NCI-H1105 treated with DMSO at 0.1 percent for 48 hours (cell line): ENCODE measurements around the gene TEX264.
"Not testable (repeated sequence)": the region's sequence is repeated elsewhere in the genome, so short reads cannot be mapped to it uniquely, and the experiment has no call there.

Experiments used
- DNase-seq: peaks from one replicate; lab custom pipeline; 2025; lab: John Stamatoyannopoulos, UW

The TEX264 gene

DNA sequence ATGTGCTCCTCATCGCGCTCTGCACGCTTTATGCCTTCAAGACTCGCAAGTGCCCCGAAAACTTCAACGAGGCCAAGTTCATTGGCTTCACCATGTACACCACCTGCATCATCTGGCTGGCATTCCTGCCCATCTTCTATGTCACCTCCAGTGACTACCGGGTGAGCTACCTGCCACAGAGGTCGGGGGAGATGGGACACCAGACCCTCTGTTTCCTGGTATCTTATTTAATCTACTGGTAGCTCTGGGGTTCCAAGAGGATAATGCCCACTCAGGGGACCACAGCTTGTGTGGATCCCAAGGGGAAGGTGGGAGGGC is 44.9 kb downstream of the TEX264 start:
- DNase-seq = no peak

DNA sequence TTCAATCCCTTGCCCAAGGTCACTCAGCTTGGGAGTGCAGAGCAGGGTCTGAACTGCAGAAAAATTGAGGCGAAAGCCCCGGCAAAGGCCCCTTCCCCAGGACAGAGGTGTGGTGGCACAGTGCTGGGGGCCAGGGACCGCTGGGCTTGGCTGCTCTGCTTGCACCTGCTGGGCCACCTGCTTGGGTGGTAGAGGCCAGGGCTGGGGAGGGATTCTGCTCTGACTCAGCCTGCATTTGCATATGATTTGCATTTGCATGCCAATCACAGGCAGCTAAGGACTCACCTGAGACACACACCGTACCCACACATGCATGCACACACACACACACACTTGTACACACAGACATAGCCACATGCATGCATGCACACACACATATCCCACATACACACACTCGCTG is 45.8 kb downstream of the TEX264 start:
- DNase-seq = no peak

DNA sequence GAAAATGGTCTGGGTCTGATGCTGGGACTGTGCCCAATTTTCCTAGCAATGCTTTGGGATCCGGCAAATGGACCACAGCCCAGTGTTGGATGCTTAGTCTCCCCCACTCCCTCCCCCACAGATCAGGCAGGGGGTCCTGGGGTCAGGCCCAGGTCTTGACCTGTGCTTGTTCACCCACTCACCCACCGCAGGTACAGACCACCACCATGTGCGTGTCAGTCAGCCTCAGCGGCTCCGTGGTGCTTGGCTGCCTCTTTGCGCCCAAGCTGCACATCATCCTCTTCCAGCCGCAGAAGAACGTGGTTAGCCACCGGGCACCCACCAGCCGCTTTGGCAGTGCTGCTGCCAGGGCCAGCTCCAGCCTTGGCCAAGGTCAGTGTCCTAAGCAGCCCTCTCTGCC is 46.4 kb downstream of the TEX264 start:
- no peak for DNase-seq

DNA sequence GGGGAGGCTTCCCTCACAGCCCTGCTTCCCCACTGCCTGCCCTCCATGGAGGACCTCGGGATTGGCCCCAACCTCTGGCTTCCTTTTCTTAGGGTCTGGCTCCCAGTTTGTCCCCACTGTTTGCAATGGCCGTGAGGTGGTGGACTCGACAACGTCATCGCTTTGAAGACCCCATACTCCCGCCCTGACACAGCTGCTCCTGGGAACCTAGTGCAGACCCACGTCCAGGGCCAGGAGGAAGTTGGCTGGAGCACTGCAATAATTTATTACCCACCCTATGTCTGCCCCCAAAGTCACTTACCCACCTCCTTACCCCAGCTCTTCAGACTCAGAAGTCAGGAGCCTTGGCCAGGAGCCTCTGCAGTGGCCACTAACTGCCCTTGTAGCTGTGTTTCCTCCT is 46.9 kb downstream of the TEX264 start:
- DNase-seq = no peak

DNA sequence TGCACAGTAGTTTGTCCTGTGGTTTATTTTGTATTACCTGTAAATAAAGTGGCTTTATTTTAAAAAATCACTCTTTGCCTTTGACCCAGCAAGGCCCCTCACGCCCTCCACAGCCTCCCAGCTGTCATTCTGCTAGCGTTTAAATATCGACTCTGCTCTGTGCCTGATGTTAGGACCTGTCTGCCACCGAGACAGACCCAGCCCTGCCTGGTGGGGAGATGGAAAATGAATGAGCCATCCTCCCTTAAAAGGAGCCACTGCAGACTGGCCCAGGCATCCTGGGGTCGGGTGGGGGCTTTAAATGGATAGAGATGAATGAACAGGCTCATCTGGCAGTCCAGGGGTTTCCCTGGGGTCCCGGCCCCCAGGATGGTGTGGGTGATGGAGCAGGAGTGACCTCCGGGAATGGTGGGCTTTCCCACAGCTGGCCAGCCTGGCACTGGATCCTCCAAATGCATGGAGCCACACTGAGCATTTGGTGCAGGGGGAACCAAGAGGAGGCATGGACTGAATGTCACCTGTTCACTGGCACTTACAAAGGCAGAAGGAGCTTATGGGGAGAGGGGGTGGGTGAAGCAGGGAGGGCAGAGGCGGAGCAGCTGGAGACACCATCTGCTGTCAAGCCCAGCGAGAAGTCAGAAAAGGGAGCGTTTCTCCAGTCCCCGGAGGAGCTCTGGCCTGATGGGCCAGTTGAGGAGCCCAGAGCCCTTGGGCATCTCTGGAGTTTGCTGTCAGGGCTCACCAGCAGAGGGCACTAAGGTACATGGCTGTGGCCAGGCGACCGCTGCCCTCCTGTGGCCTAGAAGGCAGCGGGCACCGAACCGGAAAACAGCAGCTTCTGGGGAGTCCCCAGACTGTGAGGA is 47.7 kb downstream of the TEX264 start:
- peak; percentile 35 for DNase-seq

DNA sequence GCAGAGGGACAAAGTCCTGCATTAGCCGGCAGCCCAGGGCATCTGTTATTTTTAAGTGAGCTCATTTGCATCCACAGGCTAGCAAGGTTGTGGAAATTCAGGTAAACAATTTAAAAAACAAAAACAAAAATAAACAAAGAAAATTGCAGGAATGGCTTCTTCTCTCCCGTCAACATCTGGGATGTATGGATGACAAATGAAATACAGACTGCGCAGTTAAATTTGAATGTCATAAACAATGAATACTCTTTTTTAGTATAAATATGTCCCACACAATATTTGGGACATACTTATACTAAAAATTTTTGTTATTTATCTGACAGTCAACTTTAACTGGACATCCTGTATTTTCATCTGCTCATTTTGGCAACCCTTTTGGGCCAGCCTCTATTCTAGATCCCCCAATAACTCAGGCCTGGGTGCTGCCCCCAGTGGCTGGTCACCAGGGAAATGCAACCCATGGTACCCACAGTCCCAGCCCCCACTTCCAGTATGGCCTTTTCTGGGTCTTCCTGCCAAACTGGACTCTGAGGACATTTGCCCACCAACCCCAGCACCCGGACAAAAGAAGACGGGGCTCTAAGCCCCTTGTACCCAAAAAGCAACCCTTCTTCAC is 48.5 kb downstream of the TEX264 start:
- DNase-seq = no peak

DNA sequence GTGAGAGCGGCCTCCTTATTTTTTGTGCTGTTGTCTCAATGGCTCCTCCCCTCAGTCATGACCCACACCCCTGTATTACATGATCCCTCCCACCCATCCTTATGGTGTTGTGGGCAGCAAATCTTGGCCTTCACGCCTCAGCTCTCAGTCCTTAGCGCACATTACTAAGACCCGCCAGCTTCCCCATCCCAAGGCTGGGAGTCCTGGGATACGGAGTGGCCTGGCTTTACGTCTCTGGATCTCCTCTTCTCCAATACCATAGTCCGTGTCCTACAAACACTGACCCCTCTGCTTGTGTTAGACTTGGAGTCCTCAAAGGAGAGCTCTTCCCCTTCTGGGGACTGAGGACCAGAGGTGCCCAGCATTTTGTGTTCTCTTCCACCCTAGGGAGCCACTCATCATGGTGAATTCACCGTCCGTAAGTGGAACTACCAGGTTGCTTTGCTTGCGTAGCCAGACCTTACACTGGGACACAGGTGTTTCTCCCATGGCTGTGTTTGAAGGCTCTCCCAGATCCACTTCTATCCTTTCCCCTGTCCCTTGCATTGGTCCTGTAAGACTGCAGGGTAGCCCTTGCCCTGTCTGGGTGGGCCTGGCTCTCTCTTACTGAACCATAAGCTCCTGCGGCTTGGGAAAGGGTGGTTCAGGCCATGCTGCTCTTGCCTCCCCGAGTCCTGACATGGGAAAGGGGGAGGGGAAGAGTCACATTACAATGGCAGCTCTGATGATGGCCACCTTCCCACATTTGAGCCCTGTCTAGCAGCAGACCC is 49.4 kb downstream of the TEX264 start:
- DNase-seq = no peak

DNA sequence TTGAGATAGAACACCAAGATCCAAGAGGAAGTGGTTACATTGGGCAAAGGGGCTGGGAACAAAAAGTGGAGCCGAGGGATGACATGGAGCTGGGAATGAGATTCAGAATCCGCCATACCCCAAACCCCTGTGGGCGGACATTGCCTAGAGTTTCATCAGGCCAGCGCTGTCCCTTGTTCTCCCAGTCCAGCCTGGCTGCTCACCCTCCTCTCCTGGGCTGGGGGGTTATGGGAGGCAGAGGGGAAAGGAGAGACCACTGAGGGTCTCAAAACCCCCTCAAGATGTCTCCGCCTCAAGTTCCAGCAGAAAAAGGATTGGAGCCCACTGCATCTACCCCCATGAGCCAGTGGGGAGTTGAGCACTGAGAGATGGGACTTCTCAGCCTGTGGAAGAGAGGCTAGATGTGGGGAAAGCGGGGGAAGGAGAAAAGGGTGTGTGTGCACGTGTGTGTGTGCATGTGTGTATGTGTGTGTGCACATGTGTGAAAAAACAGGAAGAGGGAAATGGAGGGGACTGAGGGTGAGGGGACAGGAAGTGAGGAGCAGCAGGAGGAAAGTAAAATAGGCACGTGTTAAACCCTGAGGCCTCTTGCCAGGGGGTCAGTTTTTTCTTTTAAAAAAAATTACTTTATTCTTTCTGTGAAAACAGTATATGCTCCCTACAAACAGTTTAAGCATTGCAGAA is 50.2 kb downstream of the TEX264 start:
- DNase-seq = no peak

DNA sequence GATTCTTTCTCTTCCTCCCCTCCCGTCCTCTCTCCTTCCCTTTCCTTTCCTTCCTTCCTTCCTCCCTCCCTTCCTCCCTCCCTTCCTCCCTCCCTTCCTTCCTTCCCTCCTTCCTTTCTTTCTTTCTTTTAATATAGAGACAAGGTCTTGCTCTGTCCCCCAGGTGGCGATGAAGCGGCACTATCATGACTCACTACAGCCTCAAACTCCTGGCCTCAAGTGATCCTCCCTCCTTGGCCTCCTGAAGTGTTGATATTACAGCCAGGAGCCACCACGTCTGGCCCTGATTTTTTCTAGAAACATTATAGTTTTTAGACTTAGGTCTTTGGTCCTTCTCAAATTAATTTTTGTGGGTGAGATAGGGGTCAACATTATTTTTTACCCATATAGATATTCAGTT is 51.3 kb downstream of the TEX264 start:
- no peak for DNase-seq

DNA sequence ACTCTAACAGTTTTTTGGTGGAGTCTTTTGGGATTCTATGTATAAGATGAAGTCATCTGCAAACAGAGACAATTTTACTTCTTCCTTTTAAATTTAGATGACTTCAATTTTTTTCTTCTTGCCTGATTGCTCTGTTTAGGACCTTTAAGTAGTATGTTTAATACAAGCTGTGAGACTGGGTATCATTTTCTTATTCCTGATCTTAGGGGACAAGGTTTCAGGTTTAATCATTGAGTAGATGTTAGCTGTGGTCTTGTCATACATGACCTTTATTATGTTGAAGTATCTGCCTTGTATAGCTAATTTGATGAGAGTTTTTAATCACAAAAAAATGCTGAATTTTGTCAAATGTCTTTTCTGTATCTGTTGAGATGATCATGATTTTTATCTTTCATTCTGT is 56.4 kb downstream of the TEX264 start:
- DNase-seq = no peak

DNA sequence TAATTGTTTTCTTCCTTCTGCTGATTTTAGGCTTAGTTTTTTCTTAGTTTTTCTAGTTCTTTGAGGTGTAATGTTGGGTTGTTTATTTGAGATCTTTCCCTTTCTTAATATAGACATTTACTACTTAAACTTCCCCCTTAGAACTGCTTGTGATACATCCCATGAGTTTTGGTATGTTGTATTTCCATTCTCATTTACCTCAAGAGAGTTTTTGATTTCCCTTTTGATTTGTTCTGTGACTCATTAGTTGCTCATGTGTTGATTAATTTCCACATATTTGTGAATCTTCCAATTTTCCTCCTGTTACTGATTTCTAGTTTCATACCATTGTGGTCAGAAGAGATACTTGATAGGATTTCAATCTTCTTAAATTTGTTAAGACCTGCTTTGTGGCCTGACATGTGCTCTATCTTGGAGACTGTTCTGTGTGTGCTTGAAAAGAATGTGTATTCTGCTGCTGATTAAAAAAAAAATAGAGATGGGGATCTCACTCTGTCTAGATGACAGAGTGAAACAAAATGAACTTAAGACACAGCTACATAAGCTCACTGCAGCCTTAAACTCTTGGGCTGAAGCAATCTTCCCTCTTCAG is 58.1 kb downstream of the TEX264 start:
- DNase-seq = no peak

DNA sequence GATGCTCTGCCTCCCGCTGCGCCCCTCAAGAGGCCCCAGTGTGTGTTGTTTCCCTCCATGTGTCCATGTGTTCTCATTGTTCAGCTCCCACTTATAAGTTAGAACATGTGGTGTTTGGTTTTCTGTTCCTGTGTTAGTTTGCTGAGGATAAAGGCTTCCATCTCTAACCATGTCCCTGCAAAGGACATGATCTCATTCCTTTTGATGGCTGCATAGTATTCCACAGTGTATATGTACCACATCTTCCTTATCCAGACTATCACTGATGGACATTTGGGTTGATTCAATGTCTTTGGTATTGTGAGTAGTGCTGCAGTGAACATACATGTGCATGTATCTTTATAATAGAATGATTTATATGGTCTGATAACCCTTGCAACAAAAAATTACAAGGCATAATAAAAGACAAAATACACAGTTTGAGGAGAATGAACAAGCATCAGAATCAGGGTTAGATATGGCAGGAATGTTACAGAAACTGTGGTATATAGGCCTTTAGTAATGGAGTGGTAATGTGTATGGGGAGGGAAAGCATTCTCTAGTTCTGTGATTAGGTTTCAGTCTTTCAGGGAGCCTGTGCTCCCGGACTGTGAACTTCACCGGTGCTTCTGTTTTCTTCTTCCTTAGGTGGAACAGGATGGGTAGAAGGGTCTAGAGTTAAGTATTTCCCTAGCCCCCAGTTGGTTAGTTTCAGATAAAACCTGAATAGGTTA is 63.0 kb downstream of the TEX264 start:
- no peak for DNase-seq

DNA sequence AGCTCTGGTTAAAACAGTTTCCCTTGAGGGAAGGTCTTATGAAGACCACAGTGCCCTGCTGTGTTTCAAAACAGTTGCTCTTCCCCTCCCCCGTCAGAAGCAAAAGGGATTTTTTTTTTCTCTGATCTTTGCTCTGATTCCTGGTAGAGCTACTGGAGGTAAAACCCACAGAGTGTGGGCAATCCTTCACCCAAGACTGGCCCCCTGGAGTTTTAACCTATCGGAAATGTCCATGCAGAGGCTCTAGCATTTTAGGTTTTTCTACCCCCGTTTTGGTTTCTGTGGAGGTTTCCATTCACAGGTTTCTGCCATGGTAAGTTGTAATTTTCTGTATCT is 63.5 kb downstream of the TEX264 start:
- DNase-seq = no peak

DNA sequence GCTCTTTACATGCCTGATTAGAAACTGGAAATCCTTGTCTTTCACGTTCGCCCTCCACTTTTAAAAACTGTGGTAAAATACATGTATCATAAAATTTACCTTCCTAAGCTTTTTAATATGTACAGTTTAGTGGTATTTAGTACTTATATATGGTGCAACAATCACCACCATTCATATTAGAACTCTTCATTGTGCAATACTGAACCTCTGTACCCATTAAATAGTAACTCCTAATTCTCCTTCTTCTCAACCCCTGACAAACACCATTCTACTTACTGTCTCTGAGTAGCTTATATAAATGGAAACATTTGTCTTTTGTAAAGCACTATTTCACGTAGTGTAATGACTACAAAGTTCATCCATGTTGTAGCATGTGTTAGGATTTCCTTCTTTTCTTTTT is 64.0 kb downstream of the TEX264 start:
- no peak for DNase-seq

DNA sequence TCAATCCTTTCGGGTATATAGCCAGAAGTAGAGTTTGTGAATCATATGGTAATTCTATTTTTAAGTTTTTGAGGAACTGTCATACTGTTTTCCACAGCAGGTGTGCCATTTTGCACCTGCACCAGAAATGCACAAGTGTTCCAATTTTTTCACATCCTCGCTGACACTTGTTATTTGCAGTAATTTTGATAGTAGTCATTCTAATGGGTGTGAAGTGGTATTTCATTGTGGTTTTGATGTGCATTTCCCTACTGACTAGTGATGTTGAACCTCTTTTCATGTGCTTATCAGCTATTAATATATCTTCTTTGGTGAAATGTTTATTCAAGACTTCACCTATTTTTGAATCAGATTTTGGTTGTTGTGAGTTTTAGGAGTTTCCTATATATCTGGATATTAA is 64.9 kb downstream of the TEX264 start:
- DNase-seq = no peak

DNA sequence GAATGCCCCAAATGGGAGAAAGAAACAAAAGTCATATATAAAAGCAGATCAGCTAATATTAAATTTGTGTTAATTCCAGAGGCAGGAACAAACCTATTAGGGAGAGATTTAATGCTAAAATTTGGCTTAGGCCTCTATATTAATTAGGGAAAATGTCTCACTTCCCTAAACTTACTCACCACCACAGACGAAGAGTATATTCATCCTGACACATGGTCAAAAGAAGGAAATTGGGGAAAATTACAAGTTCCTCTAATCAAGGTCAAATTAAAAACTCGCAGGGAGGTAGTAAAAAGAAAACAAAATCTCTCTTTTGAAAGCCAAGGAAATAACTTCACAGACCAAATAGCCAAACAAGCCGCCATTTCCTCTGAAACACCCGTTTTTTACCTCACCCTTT is 68.1 kb downstream of the TEX264 start:
- no peak for DNase-seq

DNA sequence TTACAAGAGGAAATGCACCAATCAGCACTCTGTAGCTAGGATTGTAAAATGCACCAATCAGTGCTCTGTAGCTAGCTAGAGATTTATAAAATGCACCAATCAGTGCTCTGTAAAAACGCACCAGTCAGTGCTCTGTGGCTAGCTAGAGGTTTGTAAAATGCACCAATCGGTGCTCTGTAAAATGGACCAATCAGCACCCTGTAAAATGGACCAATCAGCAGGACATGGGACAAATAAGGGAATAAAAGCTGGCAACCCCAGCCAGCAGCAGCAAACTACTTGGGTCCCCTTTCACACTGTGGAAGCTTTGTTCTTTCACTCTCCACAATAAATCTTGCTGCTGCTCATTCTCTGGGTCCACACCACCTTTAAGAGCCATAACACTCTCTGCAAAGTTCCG is 71.3 kb downstream of the TEX264 start:
- DNase-seq = not testable (repeated sequence)

DNA sequence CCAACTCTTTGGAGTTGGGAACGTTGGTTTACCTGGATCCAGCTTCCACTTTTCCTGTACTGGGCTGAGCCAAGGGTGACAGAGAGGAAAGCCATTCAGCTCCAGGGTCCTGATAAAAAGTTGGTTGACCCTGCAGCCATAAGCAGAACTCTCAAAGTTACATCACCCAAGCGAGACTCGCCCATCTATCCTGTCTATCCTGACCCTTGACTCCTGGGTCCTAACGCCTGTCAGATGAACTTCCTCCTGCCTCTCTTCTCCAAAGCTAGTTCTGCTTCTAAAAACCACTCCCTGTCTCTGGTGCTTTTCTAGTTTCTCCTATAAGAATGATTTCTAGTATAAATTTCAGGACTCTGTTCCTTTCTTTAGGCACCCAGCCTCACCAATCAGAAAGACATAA is 71.9 kb downstream of the TEX264 start:
- DNase-seq = not testable (repeated sequence)

DNA sequence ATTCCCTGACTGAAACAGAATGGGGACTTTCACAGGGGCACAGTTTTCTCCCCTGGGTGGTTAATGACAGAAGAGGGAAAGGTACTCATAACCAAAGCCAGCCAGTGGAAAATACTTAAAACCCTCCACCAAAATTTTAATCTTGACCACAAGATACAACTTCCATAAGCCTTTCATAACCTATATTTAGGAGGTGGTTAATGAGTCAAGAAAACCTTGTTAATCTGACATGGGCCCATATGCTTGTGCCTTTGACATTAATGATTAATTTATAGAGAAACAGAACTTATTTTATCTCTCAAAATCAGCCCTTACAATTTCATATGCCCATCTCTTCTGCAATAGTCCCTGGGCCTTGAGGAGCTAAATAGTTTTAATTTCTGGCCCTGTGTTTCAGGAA is 76.8 kb downstream of the TEX264 start:
- no peak for DNase-seq

DNA sequence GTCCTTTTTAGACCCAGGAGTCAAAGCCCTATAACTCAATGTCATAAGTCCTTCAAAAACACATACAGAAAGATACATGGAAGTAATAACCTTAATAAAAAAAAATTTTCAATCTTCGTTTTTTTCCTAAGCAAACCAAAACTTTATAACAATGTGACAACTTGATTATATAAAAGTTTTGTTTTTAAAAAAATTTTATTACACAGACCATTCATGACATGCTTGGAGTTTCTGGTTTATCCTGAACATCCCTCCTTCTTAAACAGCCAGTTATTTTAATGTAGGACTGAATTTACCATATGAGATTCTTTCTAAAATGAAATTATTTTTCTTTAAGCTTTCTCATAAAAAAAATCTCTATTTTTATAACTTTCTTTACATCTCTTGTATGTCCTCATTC is 77.3 kb downstream of the TEX264 start:
- no peak for DNase-seq

DNA sequence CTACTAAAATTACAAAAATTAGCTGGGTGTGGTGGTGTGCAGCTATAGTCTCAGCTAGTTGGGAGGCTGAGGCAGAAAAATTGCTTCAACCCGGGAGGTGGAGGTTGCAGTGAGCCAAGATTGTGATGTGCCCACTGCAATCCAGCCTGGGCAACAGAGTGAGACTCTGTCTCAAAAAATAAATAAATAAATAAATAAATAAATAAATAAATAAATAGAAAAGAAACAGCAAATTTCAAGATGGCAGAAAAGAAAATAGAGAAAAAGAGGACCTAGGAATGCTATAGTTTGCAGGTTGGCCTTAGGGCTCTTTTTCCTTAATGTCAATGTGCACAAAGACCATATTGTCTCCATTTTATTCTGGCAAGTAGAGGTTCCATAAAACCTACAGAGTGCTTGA is 79.8 kb downstream of the TEX264 start:
- DNase-seq = no peak

DNA sequence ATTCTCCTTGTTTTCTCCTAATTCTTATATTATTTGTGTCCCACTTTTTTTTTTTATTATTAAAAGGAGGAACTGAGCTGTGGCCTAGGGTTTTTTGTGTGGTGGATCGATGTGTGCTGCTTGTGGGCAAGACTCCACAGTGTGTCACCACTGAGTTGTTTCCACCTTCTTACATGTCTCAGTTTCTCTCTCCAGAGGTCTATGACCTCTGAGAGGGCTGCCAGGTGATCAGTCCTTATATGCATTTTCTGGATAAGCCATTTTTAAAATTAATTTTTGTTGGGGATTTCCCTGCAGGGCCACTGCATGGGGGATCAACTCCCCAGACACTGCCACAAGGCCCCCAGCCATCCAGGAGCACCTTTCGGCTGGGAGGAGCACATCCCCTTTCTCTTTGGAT is 80.2 kb downstream of the TEX264 start:
- no peak for DNase-seq
